Right kidney (tissue), 9 donors: ENCODE measurements around the gene TNFRSF19.
A peak's percentile ranks its signal among the peaks of the same experiment; 100 is the strongest.
"Not testable (repeated sequence)": the region's sequence is repeated elsewhere in the genome, so short reads cannot be mapped to it uniquely, and the experiment has no call there.

Experiments used
- DNase-seq: peaks from one replicate; pipeline ENCODE4 v3.0.0-alpha.2; 2016
- long read RNA-seq, 8 donors: transcript quantifications; one replicate each; lab custom pipeline, GENCODE V29; 2026

TNFRSF19 gene
- long read RNA-seq, donor 1, full-length matches to known transcripts = 8 of 8 reads
- long read RNA-seq, donor 1, partial matches to known transcripts = 0 of 8 reads
- long read RNA-seq, donor 1, other reads (novel, unspliced or antisense) = 0 of 8 reads
- long read RNA-seq, donor 2, full-length matches to known transcripts = 4 of 23 reads
- long read RNA-seq, donor 2, partial matches to known transcripts = 19 of 23 reads
- long read RNA-seq, donor 2, other reads (novel, unspliced or antisense) = 0 of 23 reads
- long read RNA-seq, donor 3, full-length matches to known transcripts = 4 of 4 reads
- long read RNA-seq, donor 3, partial matches to known transcripts = 0 of 4 reads
- long read RNA-seq, donor 3, other reads (novel, unspliced or antisense) = 0 of 4 reads
- long read RNA-seq, donor 4, full-length matches to known transcripts = 8 of 8 reads
- long read RNA-seq, donor 4, partial matches to known transcripts = 0 of 8 reads
- long read RNA-seq, donor 4, other reads (novel, unspliced or antisense) = 0 of 8 reads
- long read RNA-seq, donor 5, full-length matches to known transcripts = 9 of 9 reads
- long read RNA-seq, donor 5, partial matches to known transcripts = 0 of 9 reads
- long read RNA-seq, donor 5, other reads (novel, unspliced or antisense) = 0 of 9 reads
- long read RNA-seq, donor 6, full-length matches to known transcripts = 8 of 8 reads
- long read RNA-seq, donor 6, partial matches to known transcripts = 0 of 8 reads
- long read RNA-seq, donor 6, other reads (novel, unspliced or antisense) = 0 of 8 reads
- long read RNA-seq, donor 7, full-length matches to known transcripts = 5 of 5 reads
- long read RNA-seq, donor 7, partial matches to known transcripts = 0 of 5 reads
- long read RNA-seq, donor 7, other reads (novel, unspliced or antisense) = 0 of 5 reads
- long read RNA-seq, donor 8, full-length matches to known transcripts = 7 of 7 reads
- long read RNA-seq, donor 8, partial matches to known transcripts = 0 of 7 reads
- long read RNA-seq, donor 8, other reads (novel, unspliced or antisense) = 0 of 7 reads

DNA sequence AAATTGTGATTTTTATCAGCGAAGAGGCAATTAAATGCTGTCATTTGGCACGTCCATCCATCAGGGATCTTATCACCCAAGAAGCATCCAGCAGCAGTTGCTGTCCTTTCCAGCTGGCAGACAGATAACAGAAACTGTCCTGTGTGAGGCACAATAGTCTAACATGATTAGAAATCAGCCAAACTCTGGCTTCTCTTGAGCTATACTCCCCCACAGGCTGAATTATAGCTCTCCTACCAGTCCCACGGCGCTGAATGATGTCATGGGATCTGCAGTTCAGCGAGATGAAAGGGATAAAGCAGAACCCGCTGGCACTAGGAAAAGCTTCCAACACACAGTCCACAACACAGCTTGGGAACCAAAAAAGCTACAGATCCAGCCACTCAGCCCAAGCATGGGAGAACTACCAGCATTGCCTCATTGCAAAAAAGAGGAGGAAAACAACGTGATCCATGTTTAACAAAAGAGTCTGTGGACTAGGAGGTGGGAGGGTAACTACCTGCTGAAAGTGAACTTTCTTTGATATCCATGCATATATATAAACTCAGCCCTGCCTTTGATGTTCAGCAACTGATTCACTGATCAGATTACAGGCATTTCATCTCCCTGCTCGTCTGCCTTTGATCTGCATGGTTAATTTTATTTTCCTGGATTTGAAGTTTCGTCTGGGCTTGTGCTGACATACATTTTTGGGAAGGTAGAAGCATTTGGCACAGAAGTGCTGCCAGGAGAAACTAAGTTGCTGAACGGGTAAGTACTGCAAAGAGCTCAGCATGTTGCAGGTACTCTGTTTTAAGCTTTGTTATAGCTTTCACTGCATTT is at the start of gene TNFRSF19:
TSS of gene TNFRSF19 (plus strand) at position 314 of the 822 bp plus-strand sequence. CDS start 19,772 bp downstream, outside the sequence.
- DNase-seq = peak; percentile 77

- DNase-seq = not testable (repeated sequence)
Observed at GRCh38 chr13:23529926-23530325, 40.3 kb upstream of the TNFRSF19 start.

GRCh38 chr13:23531446-23531845 is 38.8 kb upstream of the TNFRSF19 start:
- DNase-seq = no peak

- no peak for DNase-seq
Observed at GRCh38 chr13:23534090-23534489, 36.1 kb upstream of the TNFRSF19 start.

GRCh38 chr13:23541221-23541824 is 28.9 kb upstream of the TNFRSF19 start:
- no peak for DNase-seq

DNA sequence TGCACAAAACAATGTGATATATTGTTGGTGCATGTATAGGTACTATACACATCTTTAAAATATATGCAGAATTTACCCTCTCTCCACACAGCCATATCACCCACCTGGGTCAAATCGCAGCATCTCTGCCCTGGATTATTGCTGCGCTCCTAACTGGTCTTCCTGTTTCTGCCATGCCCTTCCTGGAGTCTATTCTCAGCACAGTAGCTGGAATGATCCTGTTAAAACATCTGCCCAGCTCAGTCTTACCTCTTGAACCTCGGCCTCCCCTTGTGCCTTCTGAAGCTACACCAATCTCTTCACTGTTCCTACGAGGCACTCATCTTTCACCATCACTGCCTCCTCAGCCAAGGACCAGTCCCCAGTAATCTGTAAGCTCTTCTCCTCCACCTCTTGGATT is 25.5 kb upstream of the TNFRSF19 start:
- no peak for DNase-seq

- DNase-seq = peak; percentile 68
Observed at GRCh38 chr13:23547000-23547590, 23.1 kb upstream of the TNFRSF19 start.

- DNase-seq = no peak
Observed at GRCh38 chr13:23549724-23550123, 20.5 kb upstream of the TNFRSF19 start.

GRCh38 chr13:23550163-23550562 is 20.0 kb upstream of the TNFRSF19 start:
- no peak for DNase-seq

GRCh38 chr13:23551213-23552008 is 18.8 kb upstream of the TNFRSF19 start:
- DNase-seq = no peak

GRCh38 chr13:23552171-23552570 is 18.0 kb upstream of the TNFRSF19 start:
- no peak for DNase-seq

- DNase-seq = no peak
Observed at GRCh38 chr13:23552661-23553060, 17.6 kb upstream of the TNFRSF19 start.

- no peak for DNase-seq
Observed at GRCh38 chr13:23554000-23554399, 16.2 kb upstream of the TNFRSF19 start.

- no peak for DNase-seq
Observed at GRCh38 chr13:23557043-23557442, 13.2 kb upstream of the TNFRSF19 start.

DNA sequence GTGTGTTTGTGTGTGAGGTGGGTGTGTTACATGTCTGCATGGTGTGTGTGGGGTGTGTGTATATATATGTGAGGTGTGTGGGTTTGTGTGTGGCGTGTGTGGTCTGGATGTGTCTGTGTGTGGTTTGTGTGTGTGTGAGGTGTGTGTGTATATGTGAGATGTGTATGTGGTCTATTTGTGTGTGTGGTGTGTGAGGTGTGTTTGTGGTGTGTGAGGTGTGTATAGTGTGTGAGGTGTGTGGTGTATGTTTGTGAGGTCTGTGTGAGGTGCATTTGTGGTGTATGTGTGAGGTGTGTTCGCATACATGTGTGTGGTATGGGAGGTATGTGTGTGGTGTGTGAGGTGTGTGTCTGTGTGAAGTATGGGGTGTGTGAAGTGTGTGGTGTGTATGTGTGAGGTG is 12.5 kb upstream of the TNFRSF19 start:
- no peak for DNase-seq

- no peak for DNase-seq
Observed at GRCh38 chr13:23558675-23559536, 11.3 kb upstream of the TNFRSF19 start.

- no peak for DNase-seq
Observed at GRCh38 chr13:23560571-23561089, 9.6 kb upstream of the TNFRSF19 start.

DNA sequence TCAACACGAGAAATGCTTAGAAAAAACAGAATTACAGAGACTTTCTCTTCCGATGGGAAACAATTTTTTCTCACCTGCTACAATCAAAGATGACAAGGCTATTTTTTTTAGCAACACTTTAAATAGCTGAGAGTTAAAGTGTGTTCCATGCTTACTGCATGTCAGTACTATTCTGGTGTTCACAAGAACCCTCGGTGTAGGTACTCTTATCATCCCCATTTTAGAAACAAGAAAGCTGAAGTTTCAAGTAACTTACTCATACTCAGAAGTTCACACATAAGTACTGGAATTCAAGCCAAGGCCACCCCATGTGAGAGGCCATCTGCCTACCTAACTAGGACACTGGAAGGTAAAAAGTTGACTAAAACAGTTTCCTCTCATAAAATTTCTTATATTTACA is 9.0 kb upstream of the TNFRSF19 start:
- DNase-seq = no peak
